ENCODE measurements around the gene LRRC4C. TPM values are rescaled to one million over a fixed set of nuclear protein-coding genes. Genes with fewer than 3 reads are reported as not detected.

Gene LRRC4C
- total RNA-seq, 6 experiments from 2014 or later, result 0.25 to 0.43 (median 0.27) TPM

DNA sequence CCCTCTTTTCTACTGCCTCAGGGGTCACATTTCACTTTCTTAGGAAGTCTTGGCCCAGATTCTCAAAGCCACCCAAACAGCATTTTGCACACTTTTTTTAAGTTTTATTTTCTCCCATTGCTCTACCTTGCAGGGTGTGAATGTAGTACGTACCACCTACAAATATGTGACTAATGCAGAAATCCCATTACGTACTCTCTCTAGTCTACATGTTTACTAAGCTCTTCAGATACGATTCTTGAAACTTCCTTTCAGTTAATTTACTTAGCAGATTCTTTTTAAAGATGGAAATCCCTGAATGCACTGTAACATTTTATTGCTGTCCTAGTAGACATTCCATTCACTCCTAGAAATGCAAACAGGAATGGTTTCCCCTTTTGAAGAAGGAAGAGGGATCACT is 61.3 kb downstream of the LRRC4C start:
- TF ChIP-seq, protein P1, sequence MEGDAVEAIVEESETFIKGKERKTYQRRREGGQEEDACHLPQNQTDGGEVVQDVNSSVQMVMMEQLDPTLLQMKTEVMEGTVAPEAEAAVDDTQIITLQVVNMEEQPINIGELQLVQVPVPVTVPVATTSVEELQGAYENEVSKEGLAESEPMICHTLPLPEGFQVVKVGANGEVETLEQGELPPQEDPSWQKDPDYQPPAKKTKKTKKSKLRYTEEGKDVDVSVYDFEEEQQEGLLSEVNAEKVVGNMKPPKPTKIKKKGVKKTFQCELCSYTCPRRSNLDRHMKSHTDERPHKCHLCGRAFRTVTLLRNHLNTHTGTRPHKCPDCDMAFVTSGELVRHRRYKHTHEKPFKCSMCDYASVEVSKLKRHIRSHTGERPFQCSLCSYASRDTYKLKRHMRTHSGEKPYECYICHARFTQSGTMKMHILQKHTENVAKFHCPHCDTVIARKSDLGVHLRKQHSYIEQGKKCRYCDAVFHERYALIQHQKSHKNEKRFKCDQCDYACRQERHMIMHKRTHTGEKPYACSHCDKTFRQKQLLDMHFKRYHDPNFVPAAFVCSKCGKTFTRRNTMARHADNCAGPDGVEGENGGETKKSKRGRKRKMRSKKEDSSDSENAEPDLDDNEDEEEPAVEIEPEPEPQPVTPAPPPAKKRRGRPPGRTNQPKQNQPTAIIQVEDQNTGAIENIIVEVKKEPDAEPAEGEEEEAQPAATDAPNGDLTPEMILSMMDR (IDR thresholded peaks at IDR 0.05), result no peak
- no peak for TF ChIP-seq POLR2A (IDR thresholded peaks at IDR 0.05)
- no peak overlapping the region for H3K4me3 ChIP-seq
- DNase-seq (no peak), ATAC-seq (no peak)
- H3K27me3 ChIP-seq, result no peaks in the 10 kb centered on the region
- intact Hi-C loops (cut with DNase I), result no loop called here
- 74% methylated on average over 3 of the region's 3 CpGs for WGBS (ENCODE audit: insufficient coverage, low coverage, low lambda C conversion rate, missing lambda C conversion rate)
- H3K4me1 ChIP-seq, result peaks cover 0 to 2% (median under 1%) of the 10 kb centered on the region in 4 donors
- H3K36me3 ChIP-seq, result no peaks in the 10 kb centered on the region
- H3K27ac ChIP-seq, result no peak overlapping the region
- no peaks in the 10 kb centered on the region for H3K9me3 ChIP-seq

DNA sequence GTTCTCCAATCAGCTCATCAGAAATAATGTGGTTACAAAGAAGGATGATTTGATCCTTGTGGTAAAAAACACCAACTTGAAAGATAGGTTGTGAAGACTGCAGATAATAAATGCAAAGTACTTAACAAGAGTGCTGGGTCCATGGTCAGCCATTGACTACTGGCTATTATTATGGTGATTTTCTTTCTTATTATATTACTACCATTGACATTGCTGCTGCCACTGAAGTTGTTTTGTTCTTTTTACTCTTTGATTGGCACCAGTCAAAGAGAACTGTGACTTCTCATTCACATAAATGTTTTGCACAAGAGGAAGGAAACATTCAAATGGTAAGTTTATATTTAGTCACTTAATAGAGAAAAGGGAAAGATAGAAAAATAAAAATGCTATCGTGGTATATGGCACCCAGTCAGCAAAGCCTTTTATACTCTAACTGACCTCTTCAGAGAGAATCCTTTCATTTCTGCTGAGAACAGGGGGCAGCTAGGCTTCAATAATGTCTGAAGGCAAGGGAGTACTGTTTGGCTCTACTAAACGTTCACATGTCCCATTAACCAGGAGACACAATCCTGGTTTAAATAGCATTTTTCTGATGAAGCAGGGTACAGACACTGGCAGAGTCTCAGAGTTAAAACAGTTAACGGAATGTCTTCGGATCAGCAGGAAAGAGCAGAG is 64.8 kb downstream of the LRRC4C start:
- Histone ChIP-seq H3K27me3 (no peaks in the 10 kb centered on the region), H3K9me3 (no peaks in the 10 kb centered on the region), H3K4me3 (no peak overlapping the region), H3K36me3 (no peaks in the 10 kb centered on the region), H3K27ac (no peak overlapping the region), H3K4me1 (no peaks in the 10 kb centered on the region)
- intact Hi-C loops (cut with DNase I), result no loop called here
- no peak for TF ChIP-seq POLR2A (IDR thresholded peaks at IDR 0.05)
- TF ChIP-seq, protein P1 (IDR thresholded peaks at IDR 0.05), result no peak
- ATAC-seq (no peak), DNase-seq (no peak)
- WGBS (ENCODE audit: insufficient coverage, low coverage, low lambda C conversion rate, missing lambda C conversion rate), result 66% methylated on average over 4 of the region's 4 CpGs

DNA sequence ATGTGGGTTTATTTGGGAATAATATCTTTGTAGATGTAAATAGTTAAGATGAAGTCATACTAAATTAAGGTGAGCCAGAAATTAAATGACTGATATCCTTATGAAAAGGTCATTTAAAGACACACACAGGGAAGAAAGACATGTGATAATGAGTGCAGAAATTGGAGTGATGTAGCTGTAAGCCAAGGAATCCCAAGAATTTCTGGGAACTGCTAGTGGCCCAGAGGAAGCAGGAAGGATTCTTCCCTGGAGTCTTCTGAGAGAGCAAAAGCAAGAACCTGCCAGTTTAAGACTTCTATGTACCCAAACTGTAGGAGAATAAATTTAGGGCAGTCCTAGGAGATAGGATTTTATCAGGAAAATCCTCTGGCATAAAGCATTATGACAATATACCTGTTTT is 66.9 kb downstream of the LRRC4C start:
- intact Hi-C loops (cut with DNase I), result no loop called here
- Histone ChIP-seq H3K36me3 (no peaks in the 10 kb centered on the region), H3K4me3 (no peak overlapping the region), H3K9me3 (no peaks in the 10 kb centered on the region), H3K27ac (no peak overlapping the region), H3K4me1 (no peaks in the 10 kb centered on the region), H3K27me3 (no peaks in the 10 kb centered on the region)
- no peak for DNase-seq
- ATAC-seq, result no peak
- TF ChIP-seq, protein P1 (IDR thresholded peaks at IDR 0.05), result no peak
- TF ChIP-seq POLR2A (IDR thresholded peaks at IDR 0.05), result no peak

DNA sequence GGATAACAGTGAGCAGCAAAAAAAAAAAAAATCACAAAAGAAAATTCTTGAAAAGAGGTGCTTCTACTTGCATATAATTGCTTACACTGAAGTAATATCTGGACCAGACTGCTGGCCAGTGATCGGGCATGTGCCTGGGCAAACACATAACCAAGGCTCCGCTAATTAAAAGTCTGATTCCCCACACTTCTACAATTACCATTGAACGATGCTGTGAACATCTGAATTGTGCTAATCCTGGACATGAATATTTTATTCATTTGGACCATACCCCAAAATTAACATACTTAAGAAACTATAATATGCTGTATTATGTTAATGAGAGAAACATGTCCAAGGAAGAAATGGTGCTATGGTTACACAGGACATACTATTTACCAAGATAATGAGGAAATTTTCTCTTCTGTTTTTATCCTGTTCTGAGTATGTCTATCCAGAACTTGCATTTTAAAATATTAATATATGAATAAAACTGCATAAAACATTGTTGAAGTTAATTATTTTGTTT is 69.8 kb downstream of the LRRC4C start:
- no peak overlapping the region for H3K27ac ChIP-seq
- TF ChIP-seq POLR2A (IDR thresholded peaks at IDR 0.05), result no peak
- TF ChIP-seq, protein P1 (IDR thresholded peaks at IDR 0.05), result no peak
- no peak overlapping the region for H3K4me3 ChIP-seq
- 84% methylated on average over 3 of the region's 3 CpGs for WGBS (ENCODE audit: insufficient coverage, low coverage, low lambda C conversion rate, missing lambda C conversion rate)
- H3K9me3 ChIP-seq, result no peaks in the 10 kb centered on the region
- no peaks in the 10 kb centered on the region for H3K36me3 ChIP-seq
- H3K4me1 ChIP-seq, result no peaks in the 10 kb centered on the region
- intact Hi-C loops (cut with DNase I), result no loop called here
- no peak for DNase-seq
- no peak for ATAC-seq
- no peaks in the 10 kb centered on the region for H3K27me3 ChIP-seq
